ENCODE results near the gene CNBP. TPM values are rescaled to one million over a fixed set of nuclear protein-coding genes. Genes with fewer than 3 reads are reported as not detected.
"Not testable (repeated sequence)": the region's sequence is repeated elsewhere in the genome, so short reads cannot be mapped to it uniquely, and the experiment has no call there.

Gene CNBP
- total RNA-seq, 2 donors from 2014 or later = 308 to 459 TPM

GRCh38 chr3:129139911-129140310, 43.8 kb downstream of the CNBP start:
- H3K9me3 ChIP-seq = no peaks in the 10 kb centered on the region
- TF ChIP-seq CTCF (IDR thresholded peaks at IDR 0.05) = no peak
- ATAC-seq (ENCODE audit: insufficient number of reproducible peaks, low FRiP score, low read depth) = no peak
- no peaks in the 10 kb centered on the region for H3K27me3 ChIP-seq (replicated peaks; ENCODE audit: insufficient read depth)
- no peak for DNase-seq (ENCODE audit: low spot score)
- H3K27ac ChIP-seq = no peak overlapping the region
- H3K4me3 ChIP-seq = no peak overlapping the region
- H3K36me3 ChIP-seq = peaks cover 46% of the 10 kb centered on the region
- H3K4me1 ChIP-seq (ENCODE audit: control insufficient read depth in 1 of 2, low read depth in 2 of 2) = no peaks in the 10 kb centered on the region

- not testable (repeated sequence) for H3K27ac ChIP-seq; ATAC-seq (ENCODE audit: insufficient number of reproducible peaks, low FRiP score, low read depth); H3K9me3 ChIP-seq; H3K4me1 ChIP-seq (ENCODE audit: control insufficient read depth in 1 of 2, low read depth in 2 of 2); H3K27me3 ChIP-seq (replicated peaks; ENCODE audit: insufficient read depth); DNase-seq (ENCODE audit: low spot score); H3K4me3 ChIP-seq
- peaks cover 65% of the 10 kb centered on the region for H3K36me3 ChIP-seq
Measured at GRCh38 chr3:129136275-129136674, 47.4 kb downstream of the CNBP start.

GRCh38 chr3:129132097-129132866, 51.4 kb downstream of the CNBP start:
- no peaks in the 10 kb centered on the region for H3K27me3 ChIP-seq (replicated peaks; ENCODE audit: insufficient read depth)
- peaks cover 70% of the 10 kb centered on the region for H3K36me3 ChIP-seq
- no peaks in the 10 kb centered on the region for H3K9me3 ChIP-seq
- no peak for TF ChIP-seq CTCF (IDR thresholded peaks at IDR 0.05)
- H3K4me3 ChIP-seq = no peak overlapping the region
- H3K4me1 ChIP-seq (ENCODE audit: control insufficient read depth in 1 of 2, low read depth in 2 of 2) = no peaks in the 10 kb centered on the region
- no peak overlapping the region for H3K27ac ChIP-seq
- ATAC-seq (ENCODE audit: insufficient number of reproducible peaks, low FRiP score, low read depth) (no peak), DNase-seq (ENCODE audit: low spot score) (no peak)

GRCh38 chr3:129131465-129132088, 52.1 kb downstream of the CNBP start:
- Histone ChIP-seq H3K4me3 (no peak overlapping the region), H3K4me1 (ENCODE audit: control insufficient read depth in 1 of 2, low read depth in 2 of 2) (no peaks in the 10 kb centered on the region), H3K9me3 (no peaks in the 10 kb centered on the region), H3K27ac (no peak overlapping the region), H3K36me3 (peaks cover 66% of the 10 kb centered on the region), H3K27me3 (replicated peaks; ENCODE audit: insufficient read depth) (no peaks in the 10 kb centered on the region)
- DNase-seq (ENCODE audit: low spot score) (no peak), ATAC-seq (ENCODE audit: insufficient number of reproducible peaks, low FRiP score, low read depth) (no peak)
- TF ChIP-seq CTCF (IDR thresholded peaks at IDR 0.05) = no peak

GRCh38 chr3:129130291-129130813, 53.3 kb downstream of the CNBP start:
- no peak overlapping the region for H3K27ac ChIP-seq
- no peak for DNase-seq (ENCODE audit: low spot score)
- peaks cover 66% of the 10 kb centered on the region for H3K36me3 ChIP-seq
- H3K27me3 ChIP-seq (replicated peaks; ENCODE audit: insufficient read depth) = no peaks in the 10 kb centered on the region
- no peak for TF ChIP-seq CTCF (IDR thresholded peaks at IDR 0.05)
- no peak for ATAC-seq (ENCODE audit: insufficient number of reproducible peaks, low FRiP score, low read depth)
- no peak overlapping the region for H3K4me3 ChIP-seq
- H3K9me3 ChIP-seq = no peaks in the 10 kb centered on the region
- no peaks in the 10 kb centered on the region for H3K4me1 ChIP-seq (ENCODE audit: control insufficient read depth in 1 of 2, low read depth in 2 of 2)

All from thoracic aorta (tissue), 2 donors.